ENCODE measurements around the gene NFKBIE. TPM values are rescaled to one million over a fixed set of nuclear protein-coding genes. Genes with fewer than 3 reads are reported as not detected.
A peak's percentile ranks its signal among the peaks of the same experiment; 100 is the strongest.

Gene NFKBIE
- total RNA-seq, 6 experiments from 2014 or later = 2.5 to 30.2 (median 10.8) TPM

GRCh38 chr6:44249082-44249748 is 16.1 kb downstream of the NFKBIE start:
- H3K36me3 ChIP-seq = peaks cover 11 to 59% (median 47%) of the 10 kb centered on the region in 4 donors
- peak overlapping the region; percentile 100 for H3K27ac ChIP-seq
- DNase-seq (peak in 1 of 3 donors; percentile 37), ATAC-seq (no peak)
- H3K4me3 ChIP-seq = peak overlapping the region in 2 of 3 donors; percentile 67 to 73
- peaks cover 0 to 47% (median 2%) of the 10 kb centered on the region in 4 donors for H3K4me1 ChIP-seq
- H3K9me3 ChIP-seq = no peaks in the 10 kb centered on the region
- no peaks in the 10 kb centered on the region for H3K27me3 ChIP-seq
- intact Hi-C loops (cut with DNase I) = no loop called here
- WGBS (ENCODE audit: insufficient coverage, low coverage, low lambda C conversion rate, missing lambda C conversion rate) = 70% methylated on average over 4 of the region's 9 CpGs
- no peak for TF ChIP-seq POLR2A (IDR thresholded peaks at IDR 0.05)
- TF ChIP-seq, protein P1, sequence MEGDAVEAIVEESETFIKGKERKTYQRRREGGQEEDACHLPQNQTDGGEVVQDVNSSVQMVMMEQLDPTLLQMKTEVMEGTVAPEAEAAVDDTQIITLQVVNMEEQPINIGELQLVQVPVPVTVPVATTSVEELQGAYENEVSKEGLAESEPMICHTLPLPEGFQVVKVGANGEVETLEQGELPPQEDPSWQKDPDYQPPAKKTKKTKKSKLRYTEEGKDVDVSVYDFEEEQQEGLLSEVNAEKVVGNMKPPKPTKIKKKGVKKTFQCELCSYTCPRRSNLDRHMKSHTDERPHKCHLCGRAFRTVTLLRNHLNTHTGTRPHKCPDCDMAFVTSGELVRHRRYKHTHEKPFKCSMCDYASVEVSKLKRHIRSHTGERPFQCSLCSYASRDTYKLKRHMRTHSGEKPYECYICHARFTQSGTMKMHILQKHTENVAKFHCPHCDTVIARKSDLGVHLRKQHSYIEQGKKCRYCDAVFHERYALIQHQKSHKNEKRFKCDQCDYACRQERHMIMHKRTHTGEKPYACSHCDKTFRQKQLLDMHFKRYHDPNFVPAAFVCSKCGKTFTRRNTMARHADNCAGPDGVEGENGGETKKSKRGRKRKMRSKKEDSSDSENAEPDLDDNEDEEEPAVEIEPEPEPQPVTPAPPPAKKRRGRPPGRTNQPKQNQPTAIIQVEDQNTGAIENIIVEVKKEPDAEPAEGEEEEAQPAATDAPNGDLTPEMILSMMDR (IDR thresholded peaks at IDR 0.05) = no peak

DNA sequence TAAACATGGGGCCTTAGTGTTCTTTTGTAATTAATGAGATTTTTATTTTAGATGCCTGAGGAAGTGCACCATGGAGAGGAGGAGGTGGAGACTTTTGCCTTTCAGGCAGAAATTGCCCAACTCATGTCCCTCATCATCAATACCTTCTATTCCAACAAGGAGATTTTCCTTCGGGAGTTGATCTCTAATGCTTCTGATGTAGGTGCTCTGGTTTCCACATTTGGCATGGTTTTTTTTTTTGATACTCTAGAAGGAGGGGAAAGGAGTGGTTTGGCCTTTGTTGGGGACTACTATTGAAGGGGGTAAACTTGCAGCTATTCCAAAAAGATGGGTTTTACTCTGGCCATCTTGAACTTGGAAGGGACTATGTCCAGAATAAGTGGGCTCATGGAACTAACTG is 16.8 kb downstream of the NFKBIE start:
- Histone ChIP-seq H3K27me3 (no peaks in the 10 kb centered on the region), H3K9me3 (no peaks in the 10 kb centered on the region), H3K27ac (peak overlapping the region; percentile 100), H3K4me1 (peaks cover 0 to 47% (median 2%) of the 10 kb centered on the region in 4 donors), H3K4me3 (peak overlapping the region; percentile 67 to 73 (median 73)), H3K36me3 (peaks cover 7 to 52% (median 41%) of the 10 kb centered on the region in 4 donors)
- 7% methylated on average over 1 of the region's 1 CpG for WGBS (ENCODE audit: insufficient coverage, low coverage, low lambda C conversion rate, missing lambda C conversion rate)
- intact Hi-C loops (cut with DNase I) = no loop called here
- TF ChIP-seq, protein P1 (IDR thresholded peaks at IDR 0.05) = no peak
- TF ChIP-seq POLR2A (IDR thresholded peaks at IDR 0.05) = no peak
- no peak for ATAC-seq
- DNase-seq = no peak

GRCh38 chr6:44247338-44248302 is 17.7 kb downstream of the NFKBIE start:
- H3K36me3 ChIP-seq = peaks cover 7 to 43% (median 35%) of the 10 kb centered on the region in 4 donors
- no peaks in the 10 kb centered on the region for H3K27me3 ChIP-seq
- H3K4me1 ChIP-seq = peaks cover 0 to 47% (median 2%) of the 10 kb centered on the region in 4 donors
- peak overlapping the region; percentile 67 to 73 (median 73) for H3K4me3 ChIP-seq
- H3K27ac ChIP-seq = peak overlapping the region; percentile 100
- DNase-seq (peak; percentile 79 to 83 (median 82)), ATAC-seq (peak; percentile 26 to 38 (median 28))
- H3K9me3 ChIP-seq = no peaks in the 10 kb centered on the region
- no peak for TF ChIP-seq POLR2A (IDR thresholded peaks at IDR 0.05)
- TF ChIP-seq, protein P1 (IDR thresholded peaks at IDR 0.05) = no peak
- intact Hi-C loops (cut with DNase I) = no loop called here
- WGBS (ENCODE audit: insufficient coverage, low coverage, low lambda C conversion rate, missing lambda C conversion rate) = under 1% methylated on average over 30 of the region's 52 CpGs

- Histone ChIP-seq H3K4me3 (peak within 1 kb of the TSS; percentile 67 to 73 (median 73)), H3K9me3 (no peaks in the 10 kb centered on the region), H3K36me3 (peaks cover 7 to 35% (median 27%) of the 10 kb centered on the region in 4 donors), H3K27ac (peak within 1 kb of the TSS; percentile 100), H3K4me1 (peaks cover 0 to 43% (median 2%) of the 10 kb centered on the region in 4 donors), H3K27me3 (no peaks in the 10 kb centered on the region)
- intact Hi-C loops (cut with DNase I) = no loop called here
- DNase-seq (peak; percentile 91 to 97 (median 96)), ATAC-seq (peak; percentile 72 to 86 (median 82))
- TF ChIP-seq, protein P1 (IDR thresholded peaks at IDR 0.05) = no peak
- TF ChIP-seq POLR2A (IDR thresholded peaks at IDR 0.05) = peak; percentile 99
- under 1% methylated on average over 33 of the region's 34 CpGs for WGBS (ENCODE audit: insufficient coverage, low coverage, low lambda C conversion rate, missing lambda C conversion rate)
Measured at GRCh38 chr6:44246663-44247337, 18.6 kb downstream of the NFKBIE start, which contains the start of gene HSP90AB1. Gene HSP90AB1, plus strand, starts transcription at chr6:44247101. Its CDS starts 1,529 bp downstream, at chr6:44248630.

Measured in right lobe of liver (tissue), 6 donors.